K562 (cell line): ENCODE measurements around the gene LBHD2.

Experiments used
- CTCF ChIP-seq, 3 experiments: IDR thresholded peaks in 2 of 3; conservative IDR thresholded peaks in 1 of 3; 2 replicates each; pipeline ENCODE4 v1.5.1; 2011 to 2012; ENCODE audit warnings: low read length in 3 of 3, mild to moderate bottlenecking in 3 of 3, control low read depth in 2 of 3, improper control_type of control experiment in 1 of 3, inconsistent platforms in 1 of 3, low read depth in 1 of 3, mixed read lengths in 1 of 3, moderate library complexity in 1 of 3; ENCODE audit not compliant: insufficient read depth in 2 of 3
- MECOM ChIP-seq: fragments of 250-450 bp; sonication (Bioruptor Pico); IDR thresholded peaks from 2 replicates; pipeline ENCODE4 v1.8.0; 2022; ENCODE audit warnings: inconsistent platforms
- POLR2A ChIP-seq: fragments of 450-650 bp; conservative IDR thresholded peaks from 2 replicates; pipeline ENCODE4 v1.6.1; 2016
- POLR2AphosphoS2 ChIP-seq: IDR thresholded peaks from 2 replicates; pipeline ENCODE4 v1.6.1; 2012; ENCODE audit warnings: low read length, improper control_type of control experiment
- SP1 ChIP-seq: sonication (generic); formaldehyde crosslinking; IDR thresholded peaks from 2 replicates; pipeline ENCODE4 v1.8.1; 2022; ENCODE audit warnings: mild to moderate bottlenecking, missing genetic modification reagents
- SREBF2 ChIP-seq: sonication (generic); formaldehyde crosslinking; IDR thresholded peaks from 2 replicates; pipeline ENCODE4 v1.4.0; 2020; ENCODE audit warnings: mild to moderate bottlenecking, missing genetic modification reagents
- TAF1 ChIP-seq: IDR thresholded peaks from 2 replicates; pipeline ENCODE4 v1.6.1; 2011; ENCODE audit warnings: mild to moderate bottlenecking, low read length, moderate library complexity; ENCODE audit not compliant: insufficient read depth, control insufficient read depth, severe bottlenecking; ENCODE audit errors: extremely low read depth
- TCF7L2 ChIP-seq: fragments of 150-350 bp; IDR thresholded peaks from 2 replicates; pipeline ENCODE4 v1.6.1; 2016; ENCODE audit warnings: low read depth, mild to moderate bottlenecking, low read length, moderate library complexity
- TF ChIP-seq, protein P1 (sequence below), 2 experiments: IDR thresholded peaks; 2 replicates each; pipeline ENCODE4 v1.6.1; 2011; ENCODE audit warnings: borderline replicate concordance in 1 of 2, control low read depth in 1 of 2, low read depth in 1 of 2, low read length in 1 of 2, mild to moderate bottlenecking in 1 of 2, mixed read lengths in 1 of 2, moderate library complexity in 1 of 2; ENCODE audit not compliant: insufficient read depth in 1 of 2, insufficient read length in 1 of 2, poor library complexity in 1 of 2, severe bottlenecking in 1 of 2; ENCODE audit errors: extremely low read depth in 1 of 2

- no peak for TF ChIP-seq POLR2A
- no peak for TF ChIP-seq TAF1
- no peak for TF ChIP-seq MECOM (CRISPR knock-in tag)
- TF ChIP-seq SREBF2, result no peak
- TF ChIP-seq, protein P1, sequence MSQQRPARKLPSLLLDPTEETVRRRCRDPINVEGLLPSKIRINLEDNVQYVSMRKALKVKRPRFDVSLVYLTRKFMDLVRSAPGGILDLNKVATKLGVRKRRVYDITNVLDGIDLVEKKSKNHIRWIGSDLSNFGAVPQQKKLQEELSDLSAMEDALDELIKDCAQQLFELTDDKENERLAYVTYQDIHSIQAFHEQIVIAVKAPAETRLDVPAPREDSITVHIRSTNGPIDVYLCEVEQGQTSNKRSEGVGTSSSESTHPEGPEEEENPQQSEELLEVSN (IDR thresholded peaks at IDR 0.05; ENCODE audit: borderline replicate concordance in 1 of 2, extremely low read depth in 1 of 2, insufficient read depth in 1 of 2, insufficient read length in 1 of 2, low read depth in 1 of 2, low read length in 1 of 2, poor library complexity in 1 of 2, severe bottlenecking in 1 of 2), result no peak
- no peak for TF ChIP-seq TCF7L2
- TF ChIP-seq POLR2AphosphoS2, result no peak
- TF ChIP-seq CTCF (IDR thresholded peaks at IDR 0.05 in 2 of 3, conservative IDR thresholded peaks at IDR 0.05 in 1 of 3; ENCODE audit: insufficient read depth in 2 of 3, low read depth in 1 of 3, low read length in 3 of 3), result no peak
- no peak for TF ChIP-seq SP1
Measured at GRCh38 chr14:103052407-103052806, 31.6 kb upstream of the LBHD2 start.
